Left renal pelvis (tissue), 4 donors: ENCODE results near the gene CHST15. TPM values are rescaled to one million over a fixed set of nuclear protein-coding genes. Genes with fewer than 3 reads are reported as not detected.

Experiments
- DNase-seq, 4 donors: peaks; one replicate each; pipeline ENCODE4 v3.0.0-alpha.2; 2013; ENCODE audit warnings: low read depth in 4 of 4, low spot score in 3 of 4
- polyA plus RNA-seq, 4 donors: library from polyadenylated mRNA; unstranded; fragments of 120-200 nt; gene quantifications; one replicate each; pipeline ENCODE4 v1.2.1, GENCODE V29; 2013; ENCODE audit not compliant: insufficient read length in 4 of 4

Gene CHST15
- polyA plus RNA-seq, 4 donors, result 16.6 to 38.5 (median 20.0) TPM

DNA sequence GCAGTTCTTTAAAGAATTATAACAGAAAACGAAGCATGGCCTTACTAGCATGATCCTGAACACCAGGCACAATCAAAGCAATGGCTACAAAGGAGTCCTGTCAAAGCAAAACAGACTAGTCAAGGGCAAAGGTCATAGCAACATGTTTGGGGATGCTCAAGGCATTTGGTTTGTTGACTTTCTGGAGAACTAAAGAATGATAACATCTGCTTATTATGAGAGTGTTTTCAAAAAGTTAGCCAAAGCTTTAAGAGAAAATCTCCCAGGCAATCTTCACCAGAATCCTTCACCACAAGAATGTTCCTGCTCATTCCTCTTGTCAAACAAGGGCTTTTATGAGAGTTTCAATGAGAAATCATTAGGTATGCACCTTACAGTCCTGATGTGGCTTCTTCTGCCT lies 106.7 kb downstream of the CHST15 start:
- no peak for DNase-seq

DNA sequence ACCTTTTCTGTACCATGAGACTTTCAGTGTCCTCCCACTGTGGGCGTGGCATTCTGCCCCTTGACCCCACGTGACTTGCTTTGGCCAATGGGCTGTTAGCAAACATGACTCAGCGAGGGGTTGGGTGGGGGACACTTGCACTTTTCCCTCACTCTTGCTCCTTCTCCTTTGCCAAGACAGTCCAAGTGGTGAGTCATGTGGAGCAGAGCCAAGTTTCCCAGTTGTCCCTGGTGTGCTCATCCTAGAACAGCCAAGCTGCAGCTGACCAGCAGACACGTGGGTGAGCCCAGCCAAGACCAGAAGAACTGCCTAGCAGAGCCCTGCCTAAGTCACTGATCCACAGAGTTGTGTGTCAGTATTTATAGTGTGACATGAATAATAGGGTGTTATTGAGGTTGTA lies 119.0 kb downstream of the CHST15 start:
- DNase-seq, result no peak

DNA sequence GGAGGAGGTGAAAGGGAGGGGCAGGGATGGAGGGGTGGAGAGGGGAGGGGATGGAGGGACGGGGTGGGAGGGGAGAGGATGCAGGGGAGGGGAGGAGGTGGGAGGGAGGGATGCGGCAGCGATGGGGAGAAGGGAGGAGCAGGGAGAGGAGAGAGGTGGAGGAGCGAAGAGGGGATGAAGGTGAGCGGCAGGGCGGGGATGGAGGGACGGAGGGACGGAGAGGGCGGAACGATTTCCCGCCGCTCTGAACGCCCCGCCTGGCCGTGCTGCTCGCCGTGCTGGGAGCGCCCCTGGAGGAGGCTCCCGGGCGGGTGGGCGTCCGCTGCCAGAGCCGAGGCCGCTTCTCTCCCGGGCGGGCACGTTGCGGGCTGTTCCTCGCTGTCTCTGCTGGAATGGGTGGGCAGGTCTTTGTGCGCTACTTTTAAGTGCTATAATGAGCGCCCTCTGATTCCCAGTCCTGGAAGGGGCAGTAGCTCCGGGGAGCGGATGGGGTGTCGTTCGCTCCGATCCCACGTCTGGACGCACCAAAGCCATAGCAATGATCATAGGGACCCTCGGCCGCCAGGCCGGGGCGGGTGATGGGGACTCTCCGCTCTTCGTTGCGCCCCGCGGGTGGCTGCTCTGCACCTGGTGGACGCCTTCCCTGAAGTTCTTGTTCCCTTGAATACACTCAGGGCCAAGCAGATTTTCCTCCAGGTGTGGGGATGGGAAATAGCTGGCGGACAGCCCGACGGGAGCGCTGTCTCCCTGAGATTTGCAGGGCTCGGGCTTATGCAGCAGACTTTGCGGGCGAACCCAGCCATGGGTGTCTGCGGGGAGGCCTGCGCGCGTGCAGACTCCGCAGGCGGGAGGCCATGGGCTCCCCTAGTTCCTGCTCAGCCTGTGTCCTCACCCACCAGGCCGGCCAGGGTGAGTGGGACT lies 120.7 kb downstream of the CHST15 start:
- DNase-seq, result no peak

DNA sequence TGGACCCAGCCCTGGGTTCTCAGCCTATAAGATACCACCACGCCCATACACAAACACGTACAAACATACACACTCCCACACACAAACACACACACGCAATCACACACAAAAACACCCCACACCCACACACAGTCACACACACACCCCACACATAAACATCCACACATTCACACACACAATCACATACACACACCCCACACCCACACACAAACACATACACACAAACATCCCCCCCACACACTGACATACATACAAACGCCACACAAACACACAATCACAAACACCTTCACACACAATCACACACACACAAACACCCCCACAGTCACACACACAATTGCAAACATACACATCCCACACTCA lies 122.5 kb downstream of the CHST15 start:
- DNase-seq, result no peak

DNA sequence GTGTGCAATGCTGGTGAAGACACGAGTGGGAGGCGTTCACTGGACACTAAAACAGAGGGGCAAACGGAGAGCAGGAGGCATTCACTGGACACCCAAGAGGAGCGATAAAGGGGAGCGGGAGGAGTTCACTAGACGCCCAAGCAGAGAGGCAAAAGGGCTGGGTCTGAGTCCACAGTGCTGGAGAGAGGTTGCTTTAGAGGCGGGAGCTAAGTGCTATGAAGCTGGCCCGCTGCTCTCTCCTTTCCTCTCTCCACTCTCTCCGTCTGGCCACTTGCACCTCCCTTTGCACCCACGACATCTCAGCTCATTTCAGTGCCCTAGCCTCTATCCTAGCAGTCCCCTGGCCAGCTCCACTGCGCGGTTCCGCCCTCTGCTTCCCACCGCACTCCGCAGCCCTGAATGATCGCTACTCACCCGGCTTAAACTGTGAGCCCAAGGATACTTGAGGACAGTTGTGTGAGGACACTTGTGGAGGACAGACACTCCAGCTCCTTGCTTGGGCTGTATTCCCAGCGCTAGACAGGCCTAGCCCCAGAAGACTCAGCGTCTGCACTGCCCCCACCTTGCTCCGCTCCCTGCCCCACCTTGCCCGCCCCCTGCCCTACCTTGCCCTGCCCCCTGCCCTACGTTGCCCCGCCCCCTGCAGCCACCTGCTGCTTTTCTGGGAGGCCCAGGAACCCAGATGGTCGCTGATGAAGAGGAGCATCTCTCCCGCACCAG lies 123.0 kb downstream of the CHST15 start:
- no peak for DNase-seq

DNA sequence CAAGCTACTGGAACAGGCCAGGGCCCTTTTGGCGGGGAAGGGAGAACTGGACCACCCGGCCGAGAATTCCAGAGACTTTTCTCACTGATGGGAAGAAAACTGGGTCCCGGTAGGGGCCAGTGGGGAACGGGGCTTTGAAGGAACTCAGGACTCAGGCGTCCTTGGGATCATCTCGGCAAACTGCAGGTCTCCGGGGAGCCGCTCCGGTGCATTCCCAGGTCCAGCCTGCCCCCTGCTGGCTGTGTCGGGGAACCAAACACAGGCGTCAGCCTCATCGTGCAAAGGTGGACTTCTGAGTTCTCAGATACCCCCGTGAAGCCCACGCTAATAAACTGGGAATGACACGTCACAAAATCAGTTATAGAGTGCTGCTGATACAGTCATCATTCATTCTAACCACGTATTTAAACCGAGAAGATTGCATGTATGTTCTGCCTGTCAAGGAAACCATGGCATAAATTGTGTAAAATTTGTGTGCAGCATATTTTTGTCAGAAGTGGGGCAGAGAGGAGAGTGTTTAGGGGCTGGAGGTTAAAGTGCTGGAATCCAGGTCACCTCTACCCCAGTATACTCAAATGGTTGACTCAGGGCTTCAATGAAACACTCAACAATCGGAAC lies 125.7 kb downstream of the CHST15 start:
- DNase-seq, result peak in 3 of 4 donors; percentile 22 to 40 (median 27)

DNA sequence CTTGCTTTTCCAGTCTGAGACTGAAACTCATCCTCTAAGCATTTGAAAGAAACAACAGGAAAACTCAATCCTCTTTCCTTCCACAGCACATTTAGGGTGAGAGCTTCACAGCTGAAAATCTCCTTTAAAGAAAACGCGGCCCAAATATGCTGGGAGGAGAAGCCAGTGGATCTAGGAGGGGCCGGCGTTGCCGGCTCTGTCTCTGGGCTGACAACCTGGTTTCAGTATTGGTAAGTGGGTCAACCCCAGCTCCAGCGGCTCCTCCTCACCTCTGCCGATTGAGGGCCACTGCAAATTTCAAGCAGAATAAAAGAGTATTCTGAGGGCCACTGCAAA lies 126.5 kb downstream of the CHST15 start:
- DNase-seq, result no peak

DNA sequence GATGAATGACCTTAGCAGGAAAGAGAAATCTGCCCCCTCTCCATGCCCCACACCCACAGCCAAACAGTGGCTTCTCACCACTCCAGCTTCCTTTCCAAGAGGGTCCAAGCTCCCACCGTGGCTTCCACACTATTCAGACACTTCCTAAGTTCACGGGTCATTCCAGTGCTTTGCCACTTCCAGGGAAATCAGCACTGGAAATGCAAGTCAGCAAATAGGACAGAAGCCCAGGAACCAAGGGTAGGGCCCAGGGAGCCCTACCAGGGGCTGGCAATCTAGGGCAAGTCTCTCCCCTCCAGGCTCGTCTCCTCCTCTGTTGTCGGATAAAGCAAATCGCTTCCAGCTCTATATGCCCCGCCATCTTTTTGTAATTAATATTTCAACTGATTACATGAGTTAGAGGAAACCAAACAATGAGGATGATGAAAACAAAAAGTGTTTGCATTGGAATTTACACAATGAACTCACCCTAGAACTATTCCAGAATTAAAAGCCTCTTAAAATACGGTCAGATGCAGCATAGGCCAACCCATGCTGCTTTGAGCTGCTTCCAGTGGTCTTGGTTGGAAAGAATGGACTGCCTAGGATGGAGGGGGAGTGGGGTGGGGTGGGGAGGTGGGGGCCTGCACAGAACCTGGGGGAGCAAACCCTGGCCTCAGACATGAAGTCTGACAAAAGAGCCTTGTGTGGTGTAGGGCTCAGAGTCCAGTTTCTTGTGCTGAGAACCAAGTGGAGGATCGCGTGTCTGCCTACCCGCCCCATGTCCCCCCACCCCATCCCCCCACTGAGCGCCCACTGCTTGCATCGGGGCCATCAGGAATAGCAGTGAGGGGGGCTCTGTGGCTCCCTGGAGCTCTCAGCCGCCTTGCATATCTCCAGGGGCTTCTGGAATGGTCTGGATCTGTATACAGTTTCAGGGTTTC lies 127.2 kb downstream of the CHST15 start:
- DNase-seq, result no peak

DNA sequence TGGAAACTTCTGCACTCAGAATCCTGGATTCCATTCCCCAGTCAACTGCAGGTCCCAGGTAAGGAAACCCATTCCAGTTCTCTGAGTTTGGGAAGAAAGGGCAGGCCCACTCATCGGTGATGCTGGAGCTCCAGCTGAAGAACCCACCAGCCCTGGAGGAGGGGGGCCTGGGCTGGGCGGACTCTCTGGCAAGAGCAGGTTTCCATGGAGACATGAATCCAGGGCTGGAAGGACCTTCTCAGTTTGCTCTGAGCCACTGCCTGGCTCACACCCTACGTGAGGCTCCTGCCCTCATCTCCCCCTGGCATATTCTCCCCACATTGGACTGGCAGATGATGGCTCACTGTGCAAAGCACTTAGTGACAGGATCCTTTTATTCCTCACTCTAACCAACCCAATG lies 128.4 kb downstream of the CHST15 start:
- no peak for DNase-seq

DNA sequence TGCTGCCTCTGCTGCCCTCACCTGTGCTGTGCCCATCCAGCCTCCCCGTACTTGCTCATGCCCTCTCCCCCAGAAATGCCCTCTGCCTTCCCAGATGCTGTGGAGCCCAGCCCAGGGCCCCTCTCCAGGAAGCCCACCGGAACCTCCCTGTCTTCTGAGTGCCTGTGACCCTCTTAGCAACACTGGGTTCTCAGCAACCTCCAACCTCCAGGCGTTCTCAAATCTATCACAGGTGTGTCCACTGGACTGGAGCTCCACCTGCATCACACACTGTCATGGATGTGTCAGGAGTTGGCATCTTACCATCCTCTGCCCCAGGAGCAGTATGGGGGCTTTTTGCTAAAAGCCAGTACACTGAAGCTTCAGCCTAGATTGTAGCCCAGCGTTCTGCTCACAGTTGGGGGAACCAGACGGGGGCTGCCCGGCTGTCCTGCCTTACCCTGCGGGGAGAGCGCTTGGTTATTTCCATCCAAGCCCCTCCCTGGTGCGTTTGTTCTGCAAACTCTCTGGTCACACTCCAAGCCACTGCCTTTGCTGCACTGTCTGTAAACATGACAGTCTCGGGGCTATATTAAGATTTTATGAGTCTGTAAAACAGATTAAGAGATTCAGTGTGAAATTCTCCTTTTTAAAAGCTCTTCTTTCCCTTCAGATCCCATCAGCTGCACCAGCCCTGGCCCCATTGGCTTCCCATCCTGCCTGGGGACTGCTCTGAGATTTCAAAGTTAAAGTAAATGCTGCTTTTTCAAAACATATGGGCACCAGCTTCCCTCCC lies 130.5 kb downstream of the CHST15 start:
- no peak for DNase-seq

DNA sequence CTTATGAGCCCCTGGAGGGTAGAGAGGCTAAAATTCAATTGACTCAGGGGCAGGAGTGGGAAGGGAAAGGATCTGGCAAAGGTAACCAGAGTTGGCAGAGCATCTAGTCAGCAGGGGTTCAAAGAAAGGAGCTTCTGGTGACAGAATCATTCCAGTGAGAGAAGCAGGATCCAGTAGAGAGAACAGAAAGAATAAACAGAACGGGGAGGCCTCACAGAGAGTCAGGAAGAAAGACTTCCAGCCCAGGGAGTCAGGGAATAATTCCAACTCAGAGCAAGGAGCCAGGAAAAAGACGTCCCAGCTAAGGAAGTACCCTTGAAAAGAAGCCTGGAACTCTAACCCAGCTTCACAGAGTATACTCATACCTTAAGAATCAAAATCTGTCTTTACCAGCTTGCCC lies 135.2 kb downstream of the CHST15 start:
- no peak for DNase-seq

Other genes with a start within 250 kb of the CHST15 start
- 1 to 10 TPM; 1.9 to 5.8 (median 5.3) TPM for gene CPXM2, start 201.8 kb downstream of the CHST15 start, polyA plus RNA-seq